HG02623 (cell line): ENCODE data around the gene CASK.
"Not testable (repeated sequence)": the region's sequence is repeated elsewhere in the genome, so short reads cannot be mapped to it uniquely, and the experiment has no call there.

Source experiments
- ATAC-seq: cut with Tn5 transposase; IDR thresholded peaks from one replicate; pipeline ENCODE4 v1.9.1; 2021; ENCODE audit warnings: moderate library complexity; ENCODE audit not compliant: unreplicated experiment

The CASK gene

DNA sequence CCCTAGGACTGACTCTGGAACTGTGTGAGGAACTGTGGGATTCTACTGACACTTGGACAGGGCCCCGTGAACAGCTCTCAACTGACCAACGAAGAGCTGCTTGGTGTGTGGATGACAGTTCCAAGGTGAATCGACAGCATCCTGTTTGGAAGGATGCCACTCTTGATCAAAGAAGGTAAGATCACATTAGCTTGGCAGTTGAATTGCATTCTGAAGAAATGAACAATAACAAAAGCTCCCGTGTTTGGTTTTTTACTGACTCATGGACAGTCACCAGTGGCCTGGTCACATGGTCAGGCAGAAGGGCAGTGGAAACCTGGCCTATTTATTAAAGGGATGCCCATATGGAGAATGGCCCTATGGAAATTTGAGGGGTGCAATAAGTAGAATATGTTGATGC is 267.7 kb downstream of the CASK start:
- ATAC-seq: no peak

DNA sequence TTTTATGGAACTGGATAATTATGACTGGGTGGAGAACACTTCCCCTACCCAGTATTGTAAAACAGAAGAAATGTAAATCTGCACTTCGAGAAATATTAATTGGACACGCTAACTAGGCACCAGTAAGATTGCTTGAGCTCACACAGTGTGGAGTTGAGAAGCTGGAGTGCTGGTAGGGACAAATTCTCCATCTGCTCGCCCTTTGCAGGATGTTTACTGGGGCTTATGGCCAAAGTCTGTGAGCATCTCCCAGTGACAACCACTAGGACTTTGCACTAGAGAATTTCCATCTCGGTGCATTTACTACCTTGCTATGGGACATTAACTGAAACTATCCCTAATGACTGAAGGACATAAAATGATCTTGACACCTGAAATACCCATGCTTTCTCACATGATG is 268.3 kb downstream of the CASK start:
- no peak for ATAC-seq

DNA sequence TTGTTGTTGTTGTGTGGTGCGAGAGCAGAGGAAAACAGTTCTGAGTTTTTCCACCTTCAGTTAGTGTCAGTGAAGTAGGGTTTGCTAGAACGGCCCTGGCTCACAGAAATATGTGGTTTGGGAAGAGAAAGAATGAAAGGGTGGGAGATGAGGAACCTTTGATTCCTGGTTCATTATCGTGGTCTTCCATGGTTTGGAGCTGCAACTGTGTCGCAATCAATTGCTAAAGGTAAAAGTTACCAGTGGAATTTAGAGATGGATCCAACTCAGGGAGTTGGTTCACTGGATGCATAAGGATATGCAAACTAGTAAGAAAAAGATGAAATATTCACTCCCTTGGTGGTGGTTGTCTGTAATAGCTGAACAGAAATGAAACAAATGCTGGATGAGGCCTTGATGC is 270.2 kb downstream of the CASK start:
- no peak for ATAC-seq

DNA sequence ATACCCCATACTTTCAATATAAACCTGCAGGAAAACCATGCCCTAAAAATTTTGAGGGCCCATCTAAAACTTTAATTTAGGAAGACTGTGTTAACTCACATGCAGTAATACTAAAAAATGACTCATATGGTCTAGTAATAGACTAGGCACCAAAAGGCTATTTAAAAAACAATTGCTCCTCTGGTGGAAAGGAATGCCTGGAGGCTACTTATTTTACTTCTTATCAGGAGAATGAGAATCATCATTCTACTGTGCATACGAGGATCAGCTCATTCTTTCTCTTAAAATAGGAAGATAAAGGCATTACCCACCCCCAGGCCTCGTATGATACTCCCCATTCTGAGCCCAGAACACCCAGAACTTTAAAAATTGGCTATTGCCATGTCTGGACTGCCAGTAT is 277.2 kb downstream of the CASK start:
- not testable (repeated sequence) for ATAC-seq

DNA sequence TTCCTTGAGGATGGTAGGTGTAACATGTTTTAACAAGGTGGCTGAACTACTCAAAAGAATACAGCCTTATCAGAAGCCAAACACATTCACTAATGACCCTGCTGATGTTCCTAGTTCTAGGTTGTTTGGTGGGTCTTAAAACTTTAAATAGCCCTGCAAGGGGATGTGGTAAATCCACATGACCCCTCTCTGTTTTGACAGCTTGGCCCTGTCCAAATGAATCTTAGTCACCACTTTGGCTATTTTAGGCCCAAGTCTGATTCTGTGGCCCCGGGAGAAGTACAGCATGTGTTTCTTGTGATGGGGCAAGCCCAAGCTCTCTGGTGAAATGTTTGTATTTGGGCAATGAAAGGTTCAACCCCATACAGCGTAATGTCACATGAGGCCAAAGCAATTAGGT is 289.1 kb downstream of the CASK start:
- no peak for ATAC-seq

DNA sequence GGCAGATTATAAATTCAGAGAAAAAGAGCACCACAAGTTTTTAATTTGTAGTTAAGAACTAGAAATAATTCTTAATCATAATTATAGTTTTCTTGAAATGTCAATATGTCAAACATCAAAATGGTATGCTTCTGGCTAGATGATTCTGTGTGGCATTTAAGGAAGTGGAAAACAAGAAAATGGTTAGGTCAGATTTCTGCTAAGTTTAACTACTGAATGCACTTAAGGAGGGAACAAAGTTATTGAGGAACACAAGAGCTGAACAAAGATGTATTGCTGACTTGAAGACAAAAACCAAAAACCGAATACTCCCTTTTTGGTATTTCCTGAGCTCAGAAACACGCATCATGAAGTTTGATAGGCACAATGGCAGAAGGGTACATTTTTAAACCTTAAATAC is 293.3 kb downstream of the CASK start:
- ATAC-seq: no peak

DNA sequence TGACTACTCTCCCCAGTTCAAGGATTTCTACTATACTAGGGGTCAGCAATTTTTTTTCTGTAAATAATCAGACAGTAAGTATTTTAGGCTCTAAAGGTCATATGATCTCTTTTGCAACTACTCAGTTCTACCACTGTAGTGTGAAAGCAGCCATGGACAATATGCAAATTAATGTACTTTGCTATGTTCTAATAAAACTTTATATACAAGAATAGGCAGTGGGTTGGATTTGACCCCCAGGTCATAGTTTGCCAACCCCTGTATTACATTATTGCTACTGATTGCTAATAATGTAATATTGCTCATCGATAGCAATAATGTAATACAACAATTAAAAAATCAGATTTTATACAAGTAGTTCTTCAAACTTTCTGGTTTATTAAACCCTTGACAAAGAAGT is 293.8 kb downstream of the CASK start:
- ATAC-seq: no peak

DNA sequence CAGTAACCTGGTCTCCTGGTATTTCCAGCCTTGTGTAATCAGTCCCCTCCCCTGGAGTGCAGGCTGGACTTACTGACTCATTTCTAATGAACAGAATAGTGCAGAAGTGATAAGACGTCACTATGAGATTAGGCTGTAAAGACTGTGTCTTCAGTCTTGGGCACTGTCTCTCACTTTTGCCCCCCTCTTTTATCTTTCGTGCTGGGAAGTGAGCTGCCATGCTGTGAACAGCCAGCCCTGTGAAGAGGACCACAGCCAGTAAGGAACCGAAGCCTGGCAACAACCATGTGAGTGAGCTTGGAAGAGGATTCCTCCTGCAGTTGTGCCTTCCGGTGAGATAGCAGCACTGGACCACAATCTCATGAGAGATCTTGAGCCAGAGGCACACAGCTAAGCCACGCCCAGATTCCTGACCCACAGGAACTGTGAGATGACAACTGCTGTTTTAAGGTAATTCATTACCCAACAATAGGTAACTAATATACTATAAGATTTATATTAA is 302.1 kb downstream of the CASK start:
- no peak for ATAC-seq

DNA sequence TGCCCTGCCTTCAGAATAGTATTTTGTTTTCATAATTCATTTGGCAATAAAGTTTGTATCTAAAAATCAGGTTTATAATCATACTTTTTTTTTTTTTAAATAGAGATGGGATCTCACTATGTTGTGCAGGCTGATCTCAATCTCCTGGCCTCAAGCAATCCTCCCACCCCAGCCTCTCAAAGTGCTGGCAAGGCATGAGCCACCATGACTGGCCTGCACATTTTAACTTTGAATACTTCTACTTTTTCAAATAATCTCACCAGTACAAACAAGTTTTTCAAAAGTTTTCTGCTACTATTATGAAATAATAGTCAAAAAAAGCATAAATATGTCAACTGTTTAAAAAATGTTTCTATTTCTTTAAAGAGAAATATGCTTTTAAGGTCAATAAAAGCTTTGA is 304.1 kb downstream of the CASK start:
- no peak for ATAC-seq

DNA sequence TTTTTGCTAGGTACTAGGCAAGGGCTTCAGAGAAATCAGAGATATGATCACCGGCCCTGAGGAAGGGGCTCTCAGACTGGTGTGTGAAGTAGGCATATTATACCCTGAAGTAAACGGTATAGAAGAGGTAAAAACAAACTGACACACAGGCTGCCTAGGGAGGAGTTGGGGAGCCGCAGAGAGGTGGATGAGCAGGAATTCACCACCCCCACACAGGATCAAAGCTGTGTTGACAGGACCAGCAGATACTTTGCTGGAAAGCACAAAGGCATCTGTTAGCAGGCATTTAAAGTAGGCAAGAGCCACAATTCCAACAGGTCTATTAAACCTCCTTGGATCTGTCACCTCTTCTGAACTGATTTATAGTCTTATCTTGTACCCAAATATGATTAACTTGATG is 306.4 kb downstream of the CASK start:
- no peak for ATAC-seq

DNA sequence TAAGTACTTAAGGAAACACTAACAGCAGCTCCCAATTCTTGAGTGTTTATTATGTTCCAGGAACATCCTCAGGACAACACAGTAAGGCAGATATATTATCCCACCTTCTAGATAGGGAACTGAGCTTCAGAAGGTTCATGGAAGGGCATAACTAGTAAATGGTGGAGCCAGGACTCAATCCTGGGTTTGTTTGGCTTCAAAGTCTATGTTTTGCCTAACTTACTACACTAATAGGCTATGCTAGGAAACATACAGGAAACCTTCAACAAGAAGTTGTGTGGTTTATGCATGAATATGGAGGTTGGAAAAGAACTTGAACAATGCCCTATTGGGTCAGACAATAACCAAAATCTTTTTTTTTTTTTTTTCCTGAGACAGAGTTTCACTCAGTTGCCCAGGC is 307.1 kb downstream of the CASK start:
- ATAC-seq: no peak

DNA sequence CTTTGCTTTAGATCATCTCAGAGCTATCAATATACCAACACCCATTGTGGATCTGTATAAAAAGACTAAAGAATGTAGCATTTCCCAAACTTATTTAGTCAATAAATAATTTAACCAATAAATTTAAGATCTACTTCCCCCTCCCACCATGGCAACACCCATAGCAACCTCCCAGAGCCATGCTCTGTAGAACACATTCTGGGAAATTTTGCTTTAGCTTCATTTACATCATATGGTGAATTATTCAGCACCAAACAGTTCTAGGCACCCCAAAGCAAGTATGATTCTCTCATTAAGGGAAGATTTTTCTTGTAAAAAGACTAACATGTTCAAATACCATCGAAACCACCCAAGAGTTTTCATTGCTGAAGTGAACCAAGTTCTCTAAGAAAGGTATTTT is 315.1 kb downstream of the CASK start:
- ATAC-seq: no peak

DNA sequence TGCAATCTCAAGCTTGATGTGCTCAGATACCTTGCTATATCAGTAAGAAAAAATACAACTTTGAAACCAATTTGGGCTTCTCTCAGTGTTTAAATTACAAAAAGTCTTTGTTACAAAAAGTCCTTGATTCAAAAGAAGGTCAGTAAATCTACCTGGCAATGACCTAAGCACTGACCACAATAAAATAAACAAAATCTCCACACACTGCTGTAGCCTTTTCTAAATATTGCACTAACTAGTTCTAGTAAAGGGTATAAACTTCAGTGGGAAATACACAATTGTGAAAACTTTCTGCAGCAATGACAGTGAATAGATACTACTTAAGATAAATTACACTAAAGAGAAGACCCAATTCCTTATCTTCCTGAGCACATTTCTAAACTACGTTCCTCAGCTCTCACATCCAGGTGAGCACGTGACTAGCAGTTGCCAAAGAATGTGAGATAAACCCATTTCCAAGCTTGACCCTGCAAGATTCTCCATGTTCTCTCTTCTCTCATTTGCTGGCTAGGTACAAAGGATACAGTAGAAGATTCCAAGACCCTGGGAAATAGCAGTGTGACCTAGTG is 316.0 kb downstream of the CASK start:
- ATAC-seq: no peak

DNA sequence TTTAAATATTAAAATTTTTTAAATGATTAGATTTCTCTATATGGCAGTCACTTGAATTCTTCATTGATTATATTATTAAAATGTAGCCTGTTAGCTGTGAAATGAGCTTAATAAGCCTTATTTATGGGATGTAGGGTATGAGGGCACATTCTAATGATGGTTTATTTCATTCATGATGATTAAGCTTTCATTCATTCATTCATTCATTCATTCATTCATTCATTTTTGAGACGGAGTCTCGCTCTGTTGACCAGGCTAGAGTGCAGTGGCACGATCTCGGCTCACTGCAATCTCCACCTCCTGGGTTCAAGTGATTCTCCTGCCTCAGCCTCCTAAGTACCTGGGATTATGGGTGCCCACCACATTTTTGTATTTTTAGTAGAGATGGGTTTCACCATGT is 317.3 kb downstream of the CASK start:
- not testable (repeated sequence) for ATAC-seq

DNA sequence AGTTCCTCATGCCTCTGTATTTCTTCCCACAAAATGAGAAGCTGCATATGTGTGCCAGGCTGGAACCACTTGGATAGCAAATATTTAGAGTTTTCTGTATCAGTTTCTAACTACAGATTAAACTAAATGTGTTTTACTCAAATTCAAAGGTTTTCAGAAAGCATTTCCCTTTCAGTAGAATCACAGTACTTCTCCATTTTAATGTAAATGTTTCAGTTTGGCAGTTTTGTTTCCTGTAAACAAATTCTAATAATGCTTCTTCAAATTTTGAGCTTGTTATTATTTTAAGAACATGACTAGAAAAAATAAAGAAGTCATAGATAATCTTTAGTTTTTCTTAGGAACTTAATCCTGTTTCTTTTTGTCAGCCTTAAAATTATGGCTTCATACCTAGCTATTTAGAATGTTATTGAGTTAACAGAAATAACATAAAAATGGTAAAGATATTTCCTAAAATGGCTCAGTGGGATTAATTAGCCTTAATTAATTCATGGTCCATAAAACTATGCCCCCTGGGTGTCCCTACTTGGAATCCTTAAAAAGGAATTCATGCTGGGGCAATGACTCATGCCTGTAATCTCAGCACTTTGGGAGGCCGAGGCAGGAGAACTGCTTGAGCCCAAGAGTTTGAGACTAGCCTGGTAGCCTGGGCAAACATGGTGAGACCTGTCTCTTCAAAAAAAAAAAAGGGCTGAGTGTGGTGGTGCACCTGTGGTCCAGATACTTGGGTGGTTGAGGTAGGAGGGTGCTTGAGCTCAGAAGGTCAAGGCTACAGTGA is 318.4 kb downstream of the CASK start:
- no peak for ATAC-seq

DNA sequence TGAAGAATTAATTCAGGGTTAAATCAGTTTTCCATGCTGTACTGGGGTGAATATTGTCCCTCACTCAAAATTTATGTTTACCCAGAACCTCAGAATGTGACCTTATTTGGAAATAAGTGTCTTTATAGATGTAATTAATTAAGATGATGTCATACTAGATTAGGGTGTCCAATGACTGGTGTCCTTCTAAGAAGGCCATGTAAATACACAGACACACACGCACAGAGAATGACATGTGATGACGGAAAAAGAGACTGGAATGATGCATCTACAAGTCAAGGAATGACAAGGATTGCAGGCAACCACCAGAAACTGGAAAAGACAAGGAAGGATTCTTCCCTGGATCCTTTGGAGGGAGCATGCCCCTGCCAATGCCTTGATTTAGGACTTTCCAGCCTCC is 319.2 kb downstream of the CASK start:
- no peak for ATAC-seq

DNA sequence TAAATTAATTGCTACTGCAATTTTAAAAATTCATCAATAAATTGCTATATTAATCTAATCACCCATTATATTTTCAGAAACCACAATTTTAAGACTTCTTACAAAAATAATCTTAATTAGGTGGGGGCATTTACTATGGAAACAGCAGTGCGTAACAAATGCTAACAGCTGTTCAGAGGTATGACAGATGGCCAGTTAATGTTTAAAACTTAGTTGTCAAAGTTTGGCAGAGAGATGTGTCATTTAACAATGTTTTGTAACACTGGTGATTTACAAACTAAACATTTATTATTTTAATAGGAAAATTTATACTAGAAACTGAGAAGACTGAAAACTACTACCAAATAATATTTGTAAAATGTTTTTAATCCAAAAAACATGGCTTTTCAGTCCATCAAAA is 319.8 kb downstream of the CASK start:
- no peak for ATAC-seq

DNA sequence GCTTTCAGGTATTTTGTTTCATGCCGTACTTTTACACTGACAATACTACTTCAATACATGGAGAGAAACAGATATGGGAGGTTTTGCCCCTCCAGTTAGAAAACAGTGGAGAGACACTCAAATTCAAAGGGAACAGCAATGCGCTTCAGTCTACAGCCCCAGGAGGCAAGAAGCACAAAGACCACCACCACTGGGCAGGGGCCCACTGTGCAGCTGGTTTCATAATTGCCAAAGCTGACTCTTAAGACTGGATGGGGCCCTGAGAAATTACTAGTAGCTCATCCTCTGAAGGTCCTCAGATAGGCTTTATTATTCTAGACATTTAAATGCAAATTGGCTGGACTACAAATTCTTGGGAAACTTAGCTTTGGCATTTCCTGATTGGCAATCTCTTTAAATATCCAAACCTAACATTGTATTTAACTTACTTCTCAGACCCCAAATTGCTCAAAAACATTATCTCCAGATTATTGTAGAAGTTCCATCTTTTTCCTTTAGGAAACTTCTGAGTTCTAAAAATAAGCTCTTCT is 320.5 kb downstream of the CASK start:
- no peak for ATAC-seq

DNA sequence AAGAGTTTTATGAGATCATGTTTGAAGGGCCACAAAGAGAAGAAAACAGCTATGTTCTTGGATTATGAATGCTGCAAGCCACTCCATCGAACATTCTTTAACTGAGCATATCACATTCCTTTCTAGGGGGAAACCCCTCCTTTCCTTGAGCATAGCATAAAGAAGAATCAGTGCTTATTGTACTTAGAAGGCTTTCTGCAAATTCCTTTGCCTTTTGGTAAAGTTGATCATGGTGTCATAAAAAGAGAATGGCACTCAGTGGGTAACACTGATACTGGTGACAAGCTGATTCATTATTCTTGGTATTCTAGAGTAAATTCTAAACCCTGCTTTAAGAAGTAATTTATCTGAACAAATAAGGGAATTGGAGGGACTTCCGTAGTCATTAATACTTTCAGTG is 323.1 kb downstream of the CASK start:
- no peak for ATAC-seq

DNA sequence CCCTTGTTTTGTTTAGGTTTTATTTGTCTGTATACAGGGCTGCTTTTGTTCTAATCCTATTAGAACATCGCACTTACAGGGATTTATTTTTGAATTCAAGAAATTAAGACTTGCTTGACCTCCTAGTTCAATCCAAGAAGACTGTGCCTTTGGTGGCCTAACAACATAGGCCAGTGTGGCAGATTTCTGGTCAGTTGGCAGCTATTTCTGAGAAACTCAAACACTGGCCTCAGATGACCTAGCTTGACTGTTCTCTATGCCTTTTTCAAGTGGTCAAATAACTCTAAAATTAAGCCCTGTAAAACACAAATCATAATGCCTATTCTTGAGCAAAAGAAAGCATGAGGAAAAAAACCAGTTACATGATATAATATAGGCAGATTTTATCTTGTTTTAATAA is 323.8 kb downstream of the CASK start:
- ATAC-seq: no peak

DNA sequence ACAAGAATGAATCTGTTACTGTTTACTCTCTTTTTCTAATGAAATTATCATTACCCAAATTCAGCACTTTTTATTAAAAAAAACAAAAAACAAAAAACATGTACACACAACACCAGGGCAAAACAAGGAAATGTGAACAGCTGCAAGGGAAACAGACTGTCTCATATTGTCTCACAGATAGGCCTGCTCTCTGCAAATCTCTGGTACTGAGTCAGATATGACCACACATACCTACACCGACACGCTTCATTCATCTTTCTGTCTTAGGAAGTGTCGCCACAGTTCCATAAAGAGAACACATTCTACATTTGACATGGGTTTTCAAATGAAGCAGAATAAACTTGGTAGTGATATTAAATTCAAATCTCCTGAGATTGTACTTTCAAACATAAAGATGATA is 326.8 kb downstream of the CASK start:
- peak; percentile 94 for ATAC-seq

DNA sequence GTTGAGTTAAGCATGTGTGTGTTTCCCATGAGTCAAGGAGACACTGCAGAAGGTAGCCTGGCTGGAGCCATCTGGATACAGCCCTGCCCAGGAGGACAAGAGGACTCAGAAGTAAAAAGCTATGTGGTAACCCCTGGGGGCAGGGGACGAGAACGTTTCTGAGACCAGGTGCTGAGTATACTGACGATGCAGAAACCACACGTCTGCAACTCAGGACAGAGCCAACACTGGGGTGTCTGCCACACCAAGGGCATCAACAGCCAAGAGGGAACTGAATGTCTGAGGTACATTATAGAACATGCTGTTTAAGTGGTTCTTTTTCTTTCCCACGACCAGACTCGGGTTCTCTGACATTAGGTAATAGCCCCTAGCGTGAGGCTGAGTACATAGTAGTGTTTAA is 328.7 kb downstream of the CASK start:
- no peak for ATAC-seq

DNA sequence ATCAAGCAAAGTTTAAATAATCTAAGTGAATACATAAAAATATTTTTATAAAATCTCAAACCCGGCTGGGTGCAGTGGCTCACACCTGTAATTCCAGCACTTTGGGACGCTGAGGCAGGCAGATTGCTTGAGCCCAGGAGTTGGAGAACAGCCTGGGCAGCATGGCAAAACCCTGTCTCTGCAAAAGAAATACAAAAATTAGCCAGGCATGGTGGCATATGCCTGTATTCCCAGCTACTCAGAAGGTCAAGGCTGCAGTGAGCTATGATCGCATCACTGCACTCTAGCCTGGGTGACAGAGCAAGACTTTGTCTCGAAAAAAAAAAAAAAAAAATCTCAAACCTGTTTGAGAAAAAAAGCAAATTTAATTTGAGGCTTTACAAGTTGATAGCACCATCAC is 331.4 kb downstream of the CASK start:
- ATAC-seq: no peak
